Osteocyte (in vitro differentiated cells): Measurements from ENCODE around the gene NGEF. TPM values are rescaled to one million over a fixed set of nuclear protein-coding genes. Genes with fewer than 3 reads are reported as not detected.
A peak's percentile ranks its signal among the peaks of the same experiment; 100 is the strongest.

Source experiments
- DNase-seq: peaks from one replicate; pipeline ENCODE4 v3.0.0; 2021; ENCODE audit warnings: mixed read lengths; ENCODE audit not compliant: unreplicated experiment; ENCODE audit errors: extremely low spot score
- H3K27ac Mint-ChIP-seq: one replicate; pipeline ENCODE4 v1.8.0; 2021; ENCODE audit warnings: mild to moderate bottlenecking, mixed read lengths; ENCODE audit not compliant: unreplicated experiment
- H3K27me3 Mint-ChIP-seq: one replicate; pipeline ENCODE4 v1.8.0; 2021; ENCODE audit warnings: mixed read lengths; ENCODE audit not compliant: unreplicated experiment
- H3K36me3 Mint-ChIP-seq: one replicate; pipeline ENCODE4 v1.8.0; 2021; ENCODE audit warnings: mixed read lengths; ENCODE audit not compliant: unreplicated experiment
- H3K4me1 Mint-ChIP-seq: one replicate; pipeline ENCODE4 v1.8.0; 2021; ENCODE audit warnings: mixed read lengths; ENCODE audit not compliant: unreplicated experiment
- H3K4me3 Mint-ChIP-seq: one replicate; pipeline ENCODE4 v1.8.0; 2021; ENCODE audit warnings: mild to moderate bottlenecking, moderate library complexity, mixed read lengths; ENCODE audit not compliant: unreplicated experiment
- H3K9me3 Mint-ChIP-seq: one replicate; pipeline ENCODE4 v1.8.0; 2021; ENCODE audit warnings: mixed read lengths; ENCODE audit not compliant: unreplicated experiment
- total RNA-seq: library from RNA; stranded (reverse); gene quantifications from 2 replicates; pipeline ENCODE4 v1.2.1, GENCODE V29; 2021
- TF ChIP-seq, protein P1 (sequence below): fragments of 200-600 bp; sonication (generic); IDR thresholded peaks from 2 replicates; pipeline ENCODE4 v1.5.0; 2021; ENCODE audit warnings: antibody characterized with exemption, mild to moderate bottlenecking, moderate library complexity

NGEF gene
- total RNA-seq, 1 donor from 2014 or later = 0.27 TPM

- Mint-ChIP-seq H3K27ac (no peak overlapping the region), H3K9me3 (no peaks in the 10 kb centered on the region), H3K4me3 (no peak overlapping the region), H3K27me3 (peaks cover 15% of the 10 kb centered on the region), H3K36me3 (no peaks in the 10 kb centered on the region), H3K4me1 (peaks cover 7% of the 10 kb centered on the region)
- TF ChIP-seq, protein P1, sequence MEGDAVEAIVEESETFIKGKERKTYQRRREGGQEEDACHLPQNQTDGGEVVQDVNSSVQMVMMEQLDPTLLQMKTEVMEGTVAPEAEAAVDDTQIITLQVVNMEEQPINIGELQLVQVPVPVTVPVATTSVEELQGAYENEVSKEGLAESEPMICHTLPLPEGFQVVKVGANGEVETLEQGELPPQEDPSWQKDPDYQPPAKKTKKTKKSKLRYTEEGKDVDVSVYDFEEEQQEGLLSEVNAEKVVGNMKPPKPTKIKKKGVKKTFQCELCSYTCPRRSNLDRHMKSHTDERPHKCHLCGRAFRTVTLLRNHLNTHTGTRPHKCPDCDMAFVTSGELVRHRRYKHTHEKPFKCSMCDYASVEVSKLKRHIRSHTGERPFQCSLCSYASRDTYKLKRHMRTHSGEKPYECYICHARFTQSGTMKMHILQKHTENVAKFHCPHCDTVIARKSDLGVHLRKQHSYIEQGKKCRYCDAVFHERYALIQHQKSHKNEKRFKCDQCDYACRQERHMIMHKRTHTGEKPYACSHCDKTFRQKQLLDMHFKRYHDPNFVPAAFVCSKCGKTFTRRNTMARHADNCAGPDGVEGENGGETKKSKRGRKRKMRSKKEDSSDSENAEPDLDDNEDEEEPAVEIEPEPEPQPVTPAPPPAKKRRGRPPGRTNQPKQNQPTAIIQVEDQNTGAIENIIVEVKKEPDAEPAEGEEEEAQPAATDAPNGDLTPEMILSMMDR = no peak
- DNase-seq = peak; percentile 6
Observed at GRCh38 chr2:232967474-232967873, 45.6 kb downstream of the NGEF start.

DNA sequence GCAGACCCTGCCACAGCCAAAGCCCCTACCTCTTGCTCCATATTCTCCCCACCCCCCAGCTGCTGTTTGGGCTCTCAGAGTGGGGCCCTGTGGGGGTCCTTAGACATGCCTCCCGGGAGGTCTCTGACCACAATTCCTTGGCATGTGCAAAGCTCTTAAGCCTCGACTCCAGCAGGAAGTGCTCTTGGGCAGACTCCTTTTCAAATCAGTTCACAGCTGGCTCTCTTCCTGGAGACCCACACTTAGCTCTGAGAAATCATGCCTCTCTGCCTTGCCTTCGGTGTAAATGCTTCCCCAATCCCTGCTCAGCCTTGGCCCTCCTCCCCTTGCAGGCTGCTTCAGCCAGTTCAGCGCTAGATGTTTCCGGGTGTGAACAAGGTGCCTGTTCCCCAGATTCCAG, 46.9 kb downstream of the NGEF start:
- H3K27me3 Mint-ChIP-seq = peaks cover 11% of the 10 kb centered on the region
- no peaks in the 10 kb centered on the region for H3K36me3 Mint-ChIP-seq
- no peaks in the 10 kb centered on the region for H3K9me3 Mint-ChIP-seq
- H3K4me3 Mint-ChIP-seq = no peak overlapping the region
- DNase-seq = no peak
- H3K4me1 Mint-ChIP-seq = peaks cover 7% of the 10 kb centered on the region
- no peak overlapping the region for H3K27ac Mint-ChIP-seq
- TF ChIP-seq, protein P1 = no peak

- Mint-ChIP-seq H3K4me1 (peaks cover 3% of the 10 kb centered on the region), H3K27me3 (peaks cover 15% of the 10 kb centered on the region), H3K36me3 (no peaks in the 10 kb centered on the region), H3K27ac (no peak overlapping the region), H3K9me3 (peaks cover 3% of the 10 kb centered on the region), H3K4me3 (no peak overlapping the region)
- TF ChIP-seq, protein P1 = no peak
- no peak for DNase-seq
Observed at GRCh38 chr2:232963913-232964312, 49.1 kb downstream of the NGEF start.

DNA sequence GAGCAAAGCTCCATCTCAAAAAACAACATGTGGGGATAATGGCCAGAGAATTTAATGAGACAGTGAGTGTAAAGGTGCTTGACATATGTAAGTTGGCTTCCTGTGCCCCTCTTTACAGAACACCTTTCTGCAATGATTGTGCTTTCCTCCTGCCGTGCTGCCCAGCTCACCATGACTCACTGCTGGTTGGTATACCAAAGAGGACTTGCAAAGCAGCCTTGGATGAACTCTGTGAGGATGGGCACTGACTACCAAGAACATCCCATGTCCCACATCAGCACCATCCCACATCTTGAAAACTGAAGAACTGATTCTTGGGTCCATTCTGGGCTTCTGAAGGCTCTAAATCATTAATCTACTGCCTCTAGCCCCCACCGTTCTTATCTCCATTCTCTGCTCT, 52.2 kb downstream of the NGEF start:
- no peak for DNase-seq
- no peak overlapping the region for H3K4me3 Mint-ChIP-seq

GRCh38 chr2:232959139-232959538, 53.9 kb downstream of the NGEF start:
- Mint-ChIP-seq H3K36me3 (no peaks in the 10 kb centered on the region), H3K4me3 (no peak overlapping the region), H3K4me1 (no peaks in the 10 kb centered on the region), H3K27ac (no peak overlapping the region), H3K9me3 (peaks cover 3% of the 10 kb centered on the region), H3K27me3 (peaks cover 34% of the 10 kb centered on the region)
- TF ChIP-seq, protein P1 = no peak
- no peak for DNase-seq

More for the DNA sequence above, 52.2 kb downstream of the NGEF start:
- Mint-ChIP-seq H3K27me3 (peaks cover 24% of the 10 kb centered on the region), H3K4me1 (no peaks in the 10 kb centered on the region), H3K36me3 (no peaks in the 10 kb centered on the region), H3K27ac (no peak overlapping the region), H3K9me3 (peaks cover 3% of the 10 kb centered on the region)
- TF ChIP-seq, protein P1 = no peak
